ENCODE results near the gene CEP290. TPM values are rescaled to one million over a fixed set of nuclear protein-coding genes. Genes with fewer than 3 reads are reported as not detected.

The CEP290 gene
- total RNA-seq, 2 donors from 2014 or later = 10.3 to 15.7 TPM

- peaks cover 4 to 8% of the 10 kb centered on the region in 2 donors for H3K36me3 Mint-ChIP-seq
- ATAC-seq (no peak), DNase-seq (ENCODE audit: low spot score in 2 of 2) (no peak)
- no peaks in the 10 kb centered on the region for H3K9me3 Mint-ChIP-seq
- no peak overlapping the region for H3K27ac Mint-ChIP-seq
Measured at GRCh38 chr12:88093573-88093972, 48.3 kb downstream of the CEP290 start.

DNA sequence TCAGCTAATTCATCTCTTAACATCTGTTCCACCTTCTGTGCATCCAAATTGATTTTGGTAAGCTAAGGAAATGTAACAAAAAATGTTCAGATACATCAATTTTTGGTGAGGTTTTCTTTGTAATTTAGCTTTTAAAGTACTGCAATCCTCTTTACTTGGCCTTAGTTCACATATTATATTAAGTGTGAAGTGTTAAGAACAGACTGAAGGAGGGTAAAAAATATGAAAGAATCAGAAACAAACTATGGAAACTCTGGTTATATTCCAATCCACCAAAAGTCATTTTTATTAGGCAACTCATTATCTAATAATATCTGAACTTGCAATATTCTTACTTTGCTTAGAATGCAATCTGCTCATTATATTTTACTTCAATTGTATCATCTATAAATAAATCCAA lies 49.1 kb downstream of the CEP290 start:
- no peak for DNase-seq (ENCODE audit: low spot score in 2 of 2)

DNA sequence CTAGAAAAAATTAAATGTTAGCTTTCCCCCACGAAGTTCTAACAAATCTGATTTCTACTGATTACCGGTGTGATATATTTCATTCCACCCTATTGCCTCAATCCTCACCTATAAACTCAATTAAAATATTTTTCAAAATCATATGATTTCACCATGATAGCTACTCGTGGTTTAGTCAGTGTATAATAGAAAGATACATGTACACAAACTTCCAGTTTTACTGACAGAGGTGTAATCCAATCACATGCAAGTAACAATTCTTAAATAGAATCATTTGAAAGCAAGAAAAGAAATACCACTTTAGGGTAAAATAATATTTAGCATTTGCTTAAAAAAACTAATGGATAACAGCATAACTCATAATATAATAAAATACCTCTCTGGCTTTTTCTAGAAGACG lies 57.7 kb downstream of the CEP290 start:
- ATAC-seq = no peak
- H3K9me3 Mint-ChIP-seq = no peaks in the 10 kb centered on the region
- DNase-seq (ENCODE audit: low spot score in 2 of 2) = no peak
- H3K36me3 Mint-ChIP-seq = peaks cover 0 to 4% of the 10 kb centered on the region in 2 donors
- H3K27ac Mint-ChIP-seq = no peak overlapping the region

More for the DNA sequence above, 49.1 kb downstream of the CEP290 start:
- ATAC-seq = no peak
- peaks cover 4 to 7% of the 10 kb centered on the region in 2 donors for H3K36me3 Mint-ChIP-seq
- no peaks in the 10 kb centered on the region for H3K9me3 Mint-ChIP-seq
- no peak overlapping the region for H3K27ac Mint-ChIP-seq

DNA sequence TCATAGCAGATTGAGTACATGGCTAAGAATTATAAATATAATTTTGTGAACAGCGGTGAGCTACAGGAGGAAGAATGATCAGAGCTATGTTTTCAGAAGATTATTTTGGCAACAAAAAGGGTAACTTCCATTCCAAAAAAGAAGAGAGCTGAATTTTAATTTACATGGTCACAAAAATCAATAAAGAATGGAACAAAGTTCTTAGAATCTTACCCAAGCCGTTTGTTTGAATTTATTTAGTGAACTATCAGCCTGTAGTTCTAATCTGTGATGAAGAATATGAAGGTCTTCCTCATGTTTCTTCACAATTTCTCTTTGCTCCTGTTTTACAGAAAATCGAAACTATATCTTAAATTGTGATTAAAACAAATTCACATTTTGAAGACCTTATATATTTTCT lies 58.3 kb downstream of the CEP290 start:
- ATAC-seq (no peak), DNase-seq (ENCODE audit: low spot score in 2 of 2) (no peak)
- no peaks in the 10 kb centered on the region for H3K36me3 Mint-ChIP-seq
- H3K27ac Mint-ChIP-seq = no peak overlapping the region
- H3K9me3 Mint-ChIP-seq = no peaks in the 10 kb centered on the region

DNA sequence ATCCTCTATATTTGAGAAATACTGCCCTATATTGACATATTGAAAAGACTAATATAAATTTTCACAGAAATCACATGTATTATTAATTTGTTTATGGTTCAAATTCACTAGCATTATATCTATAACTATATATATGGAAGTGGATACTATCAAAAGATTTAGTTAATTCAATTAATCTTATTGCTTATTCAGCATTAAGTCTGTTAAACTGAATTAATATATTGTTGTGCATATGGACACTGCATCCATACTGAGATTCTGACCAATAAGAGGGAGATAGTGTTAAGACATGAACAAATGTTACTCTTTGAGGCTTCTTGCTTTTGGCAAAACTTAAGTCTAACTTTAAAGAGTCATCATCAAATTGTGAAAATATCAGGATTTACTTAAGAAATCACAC lies 60.6 kb downstream of the CEP290 start:
- Mint-ChIP-seq H3K27ac (no peak overlapping the region), H3K36me3 (no peaks in the 10 kb centered on the region), H3K9me3 (no peaks in the 10 kb centered on the region)
- ATAC-seq (no peak), DNase-seq (ENCODE audit: low spot score in 2 of 2) (no peak)

GRCh38 chr12:88067301-88067700 lies 74.6 kb downstream of the CEP290 start:
- ATAC-seq (no peak), DNase-seq (ENCODE audit: low spot score in 2 of 2) (no peak)
- Mint-ChIP-seq H3K27ac (no peak overlapping the region), H3K9me3 (no peaks in the 10 kb centered on the region), H3K36me3 (peaks cover 5 to 8% of the 10 kb centered on the region in 2 donors)

DNA sequence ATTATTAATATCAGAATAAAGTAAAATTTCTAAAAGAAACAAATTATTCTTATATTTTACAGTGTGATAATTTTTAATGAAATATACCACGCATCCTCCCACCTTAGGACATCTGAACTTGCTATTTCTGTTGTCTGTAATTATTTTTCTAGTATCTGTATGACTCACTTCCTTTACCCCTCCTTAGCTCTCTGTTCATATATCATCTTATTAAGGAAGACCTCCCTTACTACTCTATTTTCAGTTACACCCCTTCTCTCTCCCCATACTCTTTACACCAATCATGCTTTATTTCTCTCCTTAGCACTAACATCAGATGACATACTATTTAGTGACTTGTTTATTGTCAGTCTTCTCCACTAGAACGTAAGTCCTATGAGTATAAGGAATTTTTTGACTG lies 78.5 kb downstream of the CEP290 start:
- H3K36me3 Mint-ChIP-seq = peaks cover 0 to 5% of the 10 kb centered on the region in 2 donors
- H3K9me3 Mint-ChIP-seq = no peaks in the 10 kb centered on the region
- ATAC-seq = no peak

DNA sequence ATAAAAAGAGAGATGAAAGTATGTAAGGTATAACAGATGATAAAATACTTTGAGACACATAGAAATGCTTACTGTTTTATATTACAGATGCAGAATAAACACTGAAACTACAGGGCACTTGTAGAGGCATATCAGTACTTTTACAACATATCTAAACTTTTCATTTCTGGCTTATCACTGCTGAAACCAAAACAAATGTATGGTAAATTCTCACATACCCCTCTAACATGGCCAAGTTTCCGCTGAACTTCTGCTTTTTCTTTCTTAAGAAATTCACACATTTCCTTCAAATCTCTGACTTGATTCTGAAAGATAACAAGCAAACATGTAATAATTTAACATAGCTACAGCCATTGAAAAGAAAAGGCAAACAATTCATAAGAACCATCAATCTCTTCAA lies 79.4 kb downstream of the CEP290 start:
- DNase-seq (ENCODE audit: low spot score in 2 of 2) (no peak), ATAC-seq (no peak)
- Mint-ChIP-seq H3K27ac (no peak overlapping the region), H3K36me3 (peaks cover 0 to 9% of the 10 kb centered on the region in 2 donors), H3K9me3 (no peaks in the 10 kb centered on the region)

More for the DNA sequence above, 78.5 kb downstream of the CEP290 start:
- H3K27ac Mint-ChIP-seq = peak overlapping the region in 1 of 2 donors; percentile 1
- DNase-seq (ENCODE audit: low spot score in 2 of 2) = no peak

DNA sequence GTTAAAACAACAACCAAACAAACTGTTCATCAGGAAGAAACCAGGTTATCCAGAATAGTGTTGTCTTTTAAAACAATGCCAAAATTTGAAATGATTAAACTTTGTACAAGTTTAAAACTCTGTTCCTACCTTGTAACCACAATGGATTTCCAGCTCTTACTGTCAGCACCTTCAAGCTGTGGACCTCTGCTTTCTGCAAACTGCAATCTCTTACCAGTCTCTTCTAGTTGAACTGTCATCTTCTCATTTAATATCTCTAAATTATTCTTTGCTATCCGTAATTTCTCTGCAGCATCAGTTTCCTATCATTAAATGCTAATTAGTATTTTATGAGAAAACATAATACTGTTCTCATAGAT lies 83.2 kb downstream of the CEP290 start:
- Mint-ChIP-seq H3K36me3 (peaks cover 0 to 16% of the 10 kb centered on the region in 2 donors), H3K9me3 (no peaks in the 10 kb centered on the region), H3K27ac (no peak overlapping the region)
- DNase-seq (ENCODE audit: low spot score in 2 of 2) (no peak), ATAC-seq (no peak)

- DNase-seq (ENCODE audit: low spot score in 2 of 2) (no peak), ATAC-seq (no peak)
- Mint-ChIP-seq H3K27ac (no peak overlapping the region), H3K9me3 (no peaks in the 10 kb centered on the region), H3K36me3 (peaks cover 0 to 12% of the 10 kb centered on the region in 2 donors)
Measured at GRCh38 chr12:88057994-88058718, 83.7 kb downstream of the CEP290 start.

DNA sequence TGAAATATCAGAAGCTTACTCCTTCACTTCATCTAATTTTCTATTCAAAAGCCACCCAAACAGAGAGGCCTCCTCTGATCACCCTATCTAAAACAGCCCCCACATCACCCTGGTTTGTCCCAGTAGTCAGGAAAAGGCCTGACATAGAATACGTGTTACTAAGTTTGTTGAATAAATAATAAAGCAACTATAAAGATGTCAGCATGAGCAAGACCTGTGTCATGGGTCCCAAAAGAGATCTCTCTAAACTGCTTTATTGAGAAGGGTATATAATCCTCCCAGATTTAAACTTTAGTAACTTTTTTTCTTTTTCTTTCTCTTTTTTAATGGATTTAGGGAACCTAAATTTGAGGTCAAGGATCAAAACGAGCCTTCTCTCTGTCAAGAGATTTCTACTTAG lies 85.3 kb downstream of the CEP290 start:
- no peak for ATAC-seq
- no peak for DNase-seq (ENCODE audit: low spot score in 2 of 2)
- Mint-ChIP-seq H3K36me3 (peaks cover 0 to 12% of the 10 kb centered on the region in 2 donors), H3K27ac (no peak overlapping the region), H3K9me3 (no peaks in the 10 kb centered on the region)

- DNase-seq (ENCODE audit: low spot score in 2 of 2) (no peak), ATAC-seq (peak in 1 of 2 donors; percentile 77)
- H3K27ac Mint-ChIP-seq = no peak overlapping the region
- no peaks in the 10 kb centered on the region for H3K9me3 Mint-ChIP-seq
- H3K36me3 Mint-ChIP-seq = peaks cover 3 to 12% of the 10 kb centered on the region in 2 donors
Measured at GRCh38 chr12:88052686-88053085, 89.2 kb downstream of the CEP290 start.

DNA sequence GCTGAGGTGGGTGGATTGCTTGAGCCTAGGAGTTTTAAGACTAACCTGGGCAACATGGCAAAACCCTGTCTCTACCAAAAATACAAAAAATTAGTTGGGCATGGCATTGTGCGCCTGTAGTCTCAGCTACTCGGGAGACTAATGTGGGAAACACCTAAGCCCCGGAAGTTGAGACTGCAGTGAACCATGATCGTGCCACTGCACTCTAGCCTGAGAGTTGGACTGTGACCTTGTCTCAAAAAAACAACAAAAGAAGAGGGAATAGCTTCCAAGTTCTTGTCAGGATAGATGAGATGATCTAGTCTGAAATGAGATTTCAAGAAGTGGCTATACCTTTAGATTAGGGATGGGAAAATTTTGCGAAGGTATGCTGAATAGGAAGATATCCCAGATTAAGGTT lies 97.9 kb downstream of the CEP290 start:
- peak overlapping the region in 1 of 2 donors; percentile 68 for H3K27ac Mint-ChIP-seq
- H3K36me3 Mint-ChIP-seq = peaks cover 25 to 30% of the 10 kb centered on the region in 2 donors

GRCh38 chr12:88037770-88038169 lies 104.1 kb downstream of the CEP290 start:
- H3K36me3 Mint-ChIP-seq = peaks cover 6 to 29% of the 10 kb centered on the region in 2 donors
- no peak for DNase-seq (ENCODE audit: low spot score in 2 of 2)
- H3K27ac Mint-ChIP-seq = no peak overlapping the region

More for the DNA sequence above, 97.9 kb downstream of the CEP290 start:
- DNase-seq (ENCODE audit: low spot score in 2 of 2) (no peak), ATAC-seq (no peak)
- H3K9me3 Mint-ChIP-seq = no peaks in the 10 kb centered on the region

GRCh38 chr12:88036353-88036965 lies 105.4 kb downstream of the CEP290 start:
- Mint-ChIP-seq H3K27ac (peak overlapping the region in 1 of 2 donors; percentile 95), H3K9me3 (peaks cover 5 to 6% of the 10 kb centered on the region in 2 donors), H3K36me3 (peaks cover 11 to 29% of the 10 kb centered on the region in 2 donors)
- no peak for ATAC-seq
- no peak for DNase-seq (ENCODE audit: low spot score in 2 of 2)

More at GRCh38 chr12:88037770-88038169, 104.1 kb downstream of the CEP290 start:
- no peak for ATAC-seq
- no peaks in the 10 kb centered on the region for H3K9me3 Mint-ChIP-seq

- DNase-seq (ENCODE audit: low spot score in 2 of 2) (no peak), ATAC-seq (peak in 1 of 2 donors; percentile 36)
- Mint-ChIP-seq H3K9me3 (peaks cover 5 to 6% of the 10 kb centered on the region in 2 donors), H3K36me3 (peaks cover 11 to 26% of the 10 kb centered on the region in 2 donors), H3K27ac (peak overlapping the region; percentile 95)
Measured at GRCh38 chr12:88035907-88036289, 106.0 kb downstream of the CEP290 start.

- peak overlapping the region; percentile 95 for H3K27ac Mint-ChIP-seq
- peaks cover 11 to 21% of the 10 kb centered on the region in 2 donors for H3K36me3 Mint-ChIP-seq
- DNase-seq (ENCODE audit: low spot score in 2 of 2) (peak; percentile 85 to 86), ATAC-seq (peak; percentile 99)
- H3K9me3 Mint-ChIP-seq = peaks cover 5 to 6% of the 10 kb centered on the region in 2 donors
Measured at GRCh38 chr12:88035271-88035906, 106.5 kb downstream of the CEP290 start.

Measured in activated naive CD4-positive, alpha-beta T cell treated with anti-CD3 and anti-CD28 coated beads, Interleukin-2, amount 50 U/mL, for 72 hours (primary cell).